GM19463 (cell line): ENCODE measurements around the gene RFC4.

Experiments
- ATAC-seq: cut with Tn5 transposase; IDR thresholded peaks from one replicate; pipeline ENCODE4 v1.9.1; 2021; ENCODE audit warnings: mild to moderate bottlenecking, moderate library complexity; ENCODE audit not compliant: unreplicated experiment

RFC4 gene

DNA sequence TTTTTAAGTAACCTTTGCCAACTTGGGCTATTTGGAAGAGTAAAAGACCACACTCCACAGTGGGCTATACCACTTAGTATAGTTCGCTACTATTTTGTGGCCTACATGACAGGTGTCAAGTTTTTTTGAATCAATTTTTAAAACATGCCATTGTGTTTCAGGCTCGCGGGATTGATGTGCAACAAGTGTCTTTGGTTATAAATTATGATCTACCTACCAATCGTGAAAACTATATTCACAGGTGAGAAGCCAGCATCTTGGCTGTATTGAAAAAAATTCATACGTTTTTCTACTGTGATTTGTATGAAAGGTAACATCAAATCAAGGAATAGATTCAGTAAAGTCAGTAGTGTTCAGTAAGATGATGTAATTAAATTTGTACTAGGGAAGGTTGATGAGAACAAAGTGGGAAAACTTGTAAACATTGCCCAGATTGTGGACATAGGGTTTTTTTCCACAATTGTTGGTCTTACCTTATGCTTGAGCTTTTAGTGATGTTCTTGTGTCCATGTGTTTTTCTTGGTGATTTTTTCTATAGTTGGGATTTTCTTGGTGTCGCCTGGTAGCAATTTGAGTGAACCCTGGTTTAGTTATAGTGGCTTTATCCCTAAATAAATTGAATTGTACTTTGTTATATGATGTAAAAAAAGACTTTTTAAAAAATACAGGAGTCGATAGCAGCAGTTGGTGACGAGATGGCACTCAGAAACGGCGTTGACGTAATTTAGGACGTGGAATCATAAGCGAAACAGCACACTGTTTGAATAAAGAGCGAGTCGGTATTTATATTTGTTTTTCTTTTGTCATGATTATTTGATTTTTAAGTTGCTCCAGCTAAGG, 18.4 kb downstream of the RFC4 start:
- no peak for ATAC-seq

DNA sequence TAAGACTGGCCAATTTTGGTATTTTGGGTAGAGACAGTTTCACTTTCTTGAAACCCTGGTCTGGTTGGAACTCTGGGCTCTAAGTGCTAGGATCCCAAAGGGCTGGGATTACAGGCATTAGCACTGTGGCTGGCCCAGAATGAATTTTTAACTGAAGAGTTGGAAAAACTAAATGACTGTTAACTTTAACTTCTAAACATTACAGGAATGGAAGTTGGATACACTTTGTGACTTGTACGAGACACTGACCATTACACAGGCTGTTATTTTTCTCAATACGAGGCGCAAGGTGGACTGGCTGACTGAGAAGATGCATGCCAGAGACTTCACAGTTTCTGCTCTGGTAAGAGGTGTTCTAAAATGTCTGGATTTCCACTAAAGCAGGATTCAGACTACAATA, 19.4 kb downstream of the RFC4 start:
- no peak for ATAC-seq

DNA sequence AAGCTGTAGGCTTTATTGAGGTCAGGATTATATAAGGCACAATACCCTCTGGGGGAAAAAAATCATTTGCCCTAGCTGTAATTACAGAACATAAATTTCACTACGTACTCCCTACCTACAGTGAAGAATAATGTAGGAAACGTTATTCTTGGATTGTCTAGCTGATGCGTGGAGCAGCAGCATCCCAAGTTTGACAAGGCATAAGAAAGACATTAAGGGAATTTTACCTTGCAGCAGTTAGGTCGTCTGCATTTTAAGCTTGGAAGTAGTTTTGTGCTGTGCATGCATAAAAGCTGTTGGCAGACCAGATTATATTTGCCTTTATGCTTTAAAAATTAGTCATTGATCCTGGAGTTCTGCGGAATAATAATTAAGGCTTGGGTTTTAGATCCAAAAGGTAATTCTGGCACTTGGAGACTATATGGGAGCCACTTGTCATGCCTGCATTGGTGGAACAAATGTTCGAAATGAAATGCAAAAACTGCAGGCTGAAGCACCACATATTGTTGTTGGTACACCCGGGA, 20.7 kb downstream of the RFC4 start:
- no peak for ATAC-seq

DNA sequence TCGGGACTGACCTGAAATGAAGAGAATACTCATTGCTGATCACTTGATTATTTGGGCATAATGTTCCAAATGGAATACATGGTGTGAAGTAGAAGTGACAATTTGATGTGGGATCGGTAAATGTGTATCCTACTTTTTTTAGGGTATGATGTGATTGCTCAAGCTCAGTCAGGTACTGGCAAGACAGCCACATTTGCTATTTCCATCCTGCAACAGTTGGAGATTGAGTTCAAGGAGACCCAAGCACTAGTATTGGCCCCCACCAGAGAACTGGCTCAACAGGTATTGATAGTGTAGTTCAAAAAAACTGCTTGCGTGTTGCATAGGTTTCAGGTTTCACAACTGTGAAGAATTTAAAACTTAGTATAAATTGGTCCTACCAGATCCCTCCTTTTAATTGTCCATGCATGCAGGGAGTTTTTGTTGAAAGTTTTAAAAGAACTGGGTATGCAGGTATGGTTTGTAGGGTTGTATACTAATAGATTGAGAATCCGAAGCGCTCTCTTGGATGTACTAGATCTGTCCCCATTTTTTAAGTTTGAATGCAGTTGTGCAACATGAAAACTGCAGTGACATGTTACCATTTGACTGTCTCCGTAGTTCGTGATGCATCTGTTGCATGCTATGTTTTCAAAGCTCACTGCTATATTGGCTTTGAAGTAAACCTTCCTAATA, 21.3 kb downstream of the RFC4 start:
- ATAC-seq: no peak

DNA sequence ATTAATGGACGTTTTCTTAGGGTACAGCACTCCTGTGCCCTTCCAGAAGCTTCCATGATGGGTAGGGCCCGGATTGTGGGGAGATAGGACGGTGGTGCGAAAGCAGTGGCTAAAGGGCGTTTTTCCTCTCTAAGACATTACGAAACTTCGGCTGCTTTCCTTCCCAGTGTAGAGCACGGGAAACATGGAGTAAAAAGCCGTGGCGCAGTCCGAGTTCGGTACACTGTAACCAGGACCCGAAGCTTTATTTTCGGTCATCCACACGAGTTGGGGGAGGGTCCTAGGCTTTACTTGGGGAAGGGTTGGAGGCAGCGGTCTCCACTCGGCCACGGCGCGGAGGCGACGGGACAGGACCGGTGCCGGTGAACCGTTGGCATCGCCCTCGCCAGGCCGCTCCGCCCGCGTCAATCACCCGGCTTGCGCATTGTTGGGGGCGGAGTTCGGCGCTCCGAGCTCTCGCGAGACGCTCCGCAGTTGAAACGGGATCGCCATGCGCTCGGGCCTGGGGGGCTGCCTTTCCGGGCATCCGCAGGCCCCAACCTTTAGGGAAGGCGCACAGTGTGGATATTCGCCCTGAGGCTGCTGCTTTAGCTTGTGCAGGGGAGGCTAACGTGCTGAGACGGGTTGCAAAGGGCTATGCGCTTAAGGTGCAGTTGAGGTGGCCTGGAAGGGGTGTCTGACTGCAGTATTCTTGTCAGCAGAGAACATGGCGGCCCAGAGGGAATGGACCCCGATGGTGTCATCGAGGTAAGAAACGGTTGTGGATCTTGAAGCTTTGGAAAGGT, 22.4 kb downstream of the RFC4 start:
- peak; percentile 74 for ATAC-seq

DNA sequence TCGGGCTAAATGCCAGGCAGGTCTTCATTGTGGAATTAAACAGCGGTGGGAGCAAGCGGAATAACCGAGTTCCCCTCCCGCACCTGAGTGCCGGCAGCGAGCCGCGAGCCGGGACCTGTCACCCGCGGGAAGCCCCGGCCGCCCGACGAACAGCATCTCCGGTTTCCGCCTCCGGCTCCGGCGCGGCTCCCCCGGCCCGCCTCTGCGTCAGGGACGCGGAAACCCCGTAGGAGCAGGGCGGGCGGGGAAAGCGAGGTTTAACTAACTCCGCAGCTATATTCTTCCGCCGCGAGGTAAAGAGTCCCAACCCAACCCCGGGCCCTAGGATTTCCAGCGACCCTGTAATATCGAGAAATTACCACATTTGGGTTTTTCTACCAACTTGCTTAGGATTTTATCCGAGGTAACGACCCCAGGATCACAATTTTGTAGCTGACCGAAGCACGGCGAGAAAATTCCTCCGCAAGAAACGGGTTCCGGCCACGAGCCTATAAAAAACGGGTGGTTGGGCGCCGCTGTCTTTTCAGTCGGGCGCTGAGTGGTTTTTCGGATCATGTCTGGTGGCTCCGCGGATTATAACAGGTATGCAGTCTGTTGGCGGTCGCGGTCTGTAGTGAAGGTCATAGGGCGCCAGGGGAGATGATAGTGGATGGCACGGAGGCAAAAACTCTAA, 23.1 kb downstream of the RFC4 start, which contains the start of gene EIF4A2:
Gene EIF4A2, plus strand, starts transcription at position 520 of the 673 bp plus-strand sequence. Its CDS starts 34 bp downstream, at position 554.
- ATAC-seq: peak; percentile 63

DNA sequence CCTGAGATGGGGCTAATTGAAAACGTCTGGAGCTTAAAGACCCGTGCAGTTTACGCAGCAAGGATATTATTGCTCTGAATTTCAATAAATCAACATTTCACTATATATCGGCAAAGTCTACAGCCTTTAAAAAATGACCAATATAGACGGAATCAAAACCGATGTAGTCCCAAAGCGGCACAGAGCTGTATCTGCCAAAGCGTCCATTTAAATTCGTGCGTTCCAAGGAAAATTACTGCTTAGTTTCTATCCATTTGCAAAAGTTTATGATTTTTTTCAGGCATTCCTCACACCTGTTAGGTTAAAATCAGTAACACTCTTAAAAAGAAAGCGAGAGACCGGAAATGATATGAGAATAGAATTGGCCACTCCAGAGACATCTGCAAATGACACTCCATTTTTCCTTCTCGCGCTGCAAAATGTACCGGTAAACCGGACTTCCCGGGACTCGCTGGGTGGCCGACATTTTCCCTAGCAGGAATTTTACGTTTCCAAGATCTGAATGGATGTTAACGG, 23.7 kb downstream of the RFC4 start:
- peak; percentile 5 for ATAC-seq

DNA sequence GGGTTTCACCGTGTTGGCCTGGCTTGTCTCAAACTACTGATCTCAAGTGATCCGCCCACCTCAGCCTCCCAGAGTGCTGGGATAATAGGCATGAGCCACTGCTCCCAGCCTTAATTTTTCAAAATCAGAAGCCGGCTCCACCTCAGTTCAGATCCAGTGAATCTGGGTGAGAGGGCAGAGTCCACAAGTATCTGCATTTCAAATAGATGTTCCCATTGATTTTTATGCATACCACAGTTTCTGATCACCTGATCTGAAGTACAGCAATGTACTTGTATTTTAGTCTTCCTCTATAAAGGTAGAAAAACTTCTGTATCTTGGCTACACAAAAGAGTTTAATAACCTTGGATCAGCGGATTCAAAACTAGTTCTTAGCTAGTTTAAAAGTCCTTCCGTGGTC, 27.1 kb downstream of the RFC4 start:
- no peak for ATAC-seq

DNA sequence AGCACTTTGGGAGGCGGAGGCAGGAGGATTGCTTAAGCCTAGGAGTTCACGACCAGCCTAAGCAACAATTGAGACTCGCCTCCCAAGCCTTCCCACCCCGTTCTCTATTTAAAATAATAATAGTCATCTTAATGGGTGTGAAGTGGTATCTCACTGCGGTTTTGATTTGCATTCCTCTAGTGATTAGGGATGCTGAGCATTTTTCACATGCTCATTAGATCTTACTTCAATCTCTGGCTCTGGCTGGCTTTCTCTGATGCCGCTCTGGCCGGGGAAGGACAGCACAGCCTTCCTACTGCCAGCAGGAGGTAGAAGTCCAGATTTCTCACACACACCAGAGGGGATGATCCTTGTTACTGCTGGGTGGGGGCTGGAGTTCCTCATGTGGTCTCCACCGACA, 30.3 kb downstream of the RFC4 start:
- ATAC-seq: no peak

DNA sequence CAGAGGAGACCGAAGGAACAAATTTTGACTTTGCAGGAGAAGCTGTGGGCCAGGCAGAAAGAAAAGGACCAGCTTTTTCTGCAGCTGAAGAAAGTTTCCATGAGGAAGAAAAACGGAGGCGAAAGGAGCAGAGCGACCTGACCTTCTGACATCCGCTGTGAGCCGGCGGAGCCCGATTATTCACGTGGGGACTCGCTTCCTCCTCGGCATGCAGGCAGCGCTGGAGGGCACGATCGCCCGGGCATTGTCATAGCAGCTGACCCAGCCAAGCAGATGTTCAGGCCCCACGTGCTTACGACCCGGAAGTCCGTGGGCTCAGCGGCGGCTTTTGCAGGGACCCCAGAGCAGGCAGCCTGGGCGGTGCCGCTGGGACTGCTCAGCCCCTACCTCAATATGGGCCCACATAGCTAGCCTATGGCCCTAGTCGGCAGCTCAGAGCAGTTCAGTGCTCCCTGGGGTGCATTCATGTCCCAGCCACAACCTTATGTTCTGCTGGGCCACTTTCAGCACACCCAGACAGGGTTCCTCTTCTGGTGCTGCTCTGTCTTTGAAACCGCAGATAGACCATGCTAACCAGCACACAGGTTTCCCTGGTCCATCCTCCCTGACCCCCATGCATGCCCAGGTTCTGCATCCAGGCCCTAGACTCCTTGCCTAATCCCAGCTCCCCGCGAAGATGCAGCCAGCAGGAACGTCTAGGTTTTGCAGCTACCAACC, 33.4 kb downstream of the RFC4 start:
- peak; percentile 93 for ATAC-seq

DNA sequence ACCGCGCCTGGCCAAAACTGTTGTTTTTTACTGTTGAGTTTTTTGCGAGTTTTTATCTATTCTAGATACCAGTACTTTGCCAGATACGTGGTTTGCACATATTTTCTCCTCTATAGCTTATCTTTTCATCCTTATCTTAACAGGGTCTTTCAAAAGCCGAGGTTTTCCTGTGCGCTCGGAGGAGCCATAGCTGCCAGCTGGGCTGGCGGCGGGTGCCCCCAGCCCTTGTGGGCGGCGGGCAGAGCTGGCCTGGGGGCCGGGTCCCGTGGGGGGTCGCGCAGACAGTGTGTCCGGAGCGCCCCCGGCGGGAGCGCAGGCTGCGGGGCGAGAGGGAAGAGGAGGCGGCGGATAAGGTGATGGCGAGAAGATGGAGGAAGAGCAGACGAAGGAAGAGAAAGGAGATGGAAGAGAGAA, 34.0 kb downstream of the RFC4 start:
- ATAC-seq: peak; percentile 22

DNA sequence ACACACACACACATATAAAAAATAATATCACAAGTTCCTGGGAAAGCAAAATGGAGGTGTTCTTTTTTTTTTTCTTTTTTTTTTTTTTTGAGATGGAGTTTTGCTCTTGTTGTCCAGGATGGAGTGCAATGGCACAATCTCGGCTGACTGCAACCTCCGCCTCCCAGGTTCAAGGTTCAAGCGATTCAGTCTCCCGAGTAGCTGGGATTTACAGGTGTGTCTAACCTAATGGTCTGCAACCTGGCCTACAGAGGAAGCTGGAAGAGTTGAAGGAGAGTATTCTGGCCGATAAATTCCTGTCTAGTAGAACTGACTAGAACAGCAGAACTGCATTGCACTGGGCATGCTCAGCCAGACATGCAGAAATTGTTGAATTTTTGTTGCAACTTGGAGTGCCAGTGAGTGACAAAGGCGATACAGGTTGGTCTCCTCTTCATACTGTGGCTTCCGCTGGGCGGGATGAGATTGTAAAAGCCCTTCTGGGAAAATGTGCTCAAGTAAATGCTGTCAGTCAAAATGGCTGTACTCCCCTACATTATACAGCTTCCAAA, 45.3 kb downstream of the RFC4 start:
- ATAC-seq: no peak

DNA sequence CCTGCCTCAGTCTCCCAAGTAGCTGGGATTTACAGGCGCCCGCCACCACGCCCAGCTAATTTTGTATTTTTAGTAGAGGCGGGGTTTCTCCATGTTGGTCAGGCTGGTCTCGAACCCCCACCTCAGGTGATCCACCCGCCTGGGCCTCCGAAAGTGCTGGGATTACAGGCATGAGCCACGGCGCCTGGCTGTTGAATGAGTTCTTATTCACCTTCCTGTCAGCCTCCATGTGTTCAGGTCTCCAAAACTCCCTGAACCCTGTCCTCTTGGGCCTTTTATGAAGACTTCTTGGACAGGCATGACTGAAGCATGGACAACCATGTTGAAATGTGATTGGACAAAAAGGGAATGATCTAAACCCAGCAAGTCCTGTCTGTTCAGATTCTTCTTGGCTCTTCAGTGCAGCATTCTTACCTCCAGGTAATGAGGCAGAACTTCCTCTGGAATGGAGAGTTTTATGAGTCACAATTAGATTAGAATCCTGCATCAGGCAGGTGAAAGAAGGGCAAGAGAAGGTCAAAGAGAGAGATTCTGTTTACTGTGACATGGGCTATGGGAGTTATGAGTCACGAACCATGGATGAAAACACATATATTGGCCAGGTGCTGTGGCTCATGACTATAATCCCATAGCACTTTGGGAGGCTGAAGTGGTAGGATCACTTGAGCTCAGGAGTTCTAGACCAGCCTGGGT, 46.0 kb downstream of the RFC4 start:
- ATAC-seq: no peak

DNA sequence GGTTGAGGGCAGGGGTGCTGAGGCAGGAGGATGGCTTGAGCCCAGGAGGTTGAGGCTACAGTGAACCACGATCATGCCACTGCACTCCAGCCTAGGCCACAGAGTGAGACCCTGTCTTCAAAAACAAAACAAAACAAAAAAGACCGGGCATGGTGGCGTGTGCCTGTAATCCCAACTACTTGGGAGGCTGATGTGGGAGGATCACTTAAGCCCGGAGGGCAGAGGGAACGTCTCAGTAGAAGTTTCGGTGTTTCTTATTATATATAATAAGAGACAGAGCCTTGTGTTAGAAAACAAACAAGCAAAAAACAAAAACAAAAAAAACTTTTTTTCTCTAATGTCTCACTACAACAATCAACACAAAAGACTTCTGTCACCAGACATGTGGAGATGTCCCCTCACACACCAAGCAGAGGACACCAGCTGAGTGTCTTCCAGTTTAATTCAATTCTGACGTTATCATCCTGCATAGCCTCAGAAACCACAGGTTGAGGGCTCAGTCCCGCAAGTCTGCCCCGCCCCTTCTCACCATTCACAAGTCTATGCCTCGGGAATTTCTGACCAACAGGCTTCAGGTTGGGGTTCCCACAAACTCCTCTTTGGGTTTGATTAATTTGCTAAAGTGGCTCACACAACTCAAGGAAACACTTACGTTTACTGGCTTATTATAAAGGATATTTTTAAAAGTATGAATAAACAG, 46.9 kb downstream of the RFC4 start:
- no peak for ATAC-seq

DNA sequence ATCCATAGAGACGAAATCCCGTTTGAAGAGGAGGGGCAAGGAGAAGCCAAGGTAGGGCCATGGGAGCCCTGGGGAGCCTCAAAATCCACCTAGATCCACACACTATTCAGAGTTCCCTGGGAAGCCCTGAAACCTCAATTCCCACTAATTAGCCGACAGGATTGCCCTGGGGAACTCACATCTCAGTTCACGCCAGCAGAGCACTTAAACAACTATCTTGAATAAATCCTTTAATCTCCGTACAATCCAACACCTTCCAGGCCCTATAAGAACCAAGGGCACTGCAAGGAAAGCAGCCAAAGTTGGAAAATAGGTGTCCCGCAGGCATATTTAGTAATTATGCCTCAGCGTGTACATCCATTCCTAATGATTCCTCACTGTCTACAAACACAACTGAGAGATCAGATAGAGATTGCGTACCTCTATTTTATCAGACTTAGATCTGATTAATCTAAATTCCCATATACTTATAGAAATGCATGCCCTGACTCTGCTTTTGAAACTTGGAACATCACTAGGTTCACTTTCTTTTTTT, 48.5 kb downstream of the RFC4 start:
- no peak for ATAC-seq

DNA sequence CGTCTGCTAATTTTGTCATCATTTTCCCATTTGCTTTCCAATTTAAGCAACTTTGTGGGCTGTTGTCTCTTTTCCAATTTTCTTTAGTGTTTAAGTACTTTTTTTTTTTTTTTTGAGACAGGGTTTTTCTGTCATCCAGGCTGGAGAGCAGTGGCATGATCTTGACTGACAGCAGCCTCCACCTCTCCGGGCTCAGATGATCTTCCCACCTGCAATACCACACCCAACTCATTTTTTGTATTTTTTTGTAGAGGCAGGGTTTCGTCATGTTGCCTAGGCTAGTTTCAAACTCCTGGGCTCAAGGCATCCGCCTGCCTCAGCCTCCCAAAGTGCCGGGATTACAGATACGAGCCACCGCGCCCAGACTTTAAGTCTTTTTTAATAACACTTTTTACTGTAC, 49.1 kb downstream of the RFC4 start:
- no peak for ATAC-seq

DNA sequence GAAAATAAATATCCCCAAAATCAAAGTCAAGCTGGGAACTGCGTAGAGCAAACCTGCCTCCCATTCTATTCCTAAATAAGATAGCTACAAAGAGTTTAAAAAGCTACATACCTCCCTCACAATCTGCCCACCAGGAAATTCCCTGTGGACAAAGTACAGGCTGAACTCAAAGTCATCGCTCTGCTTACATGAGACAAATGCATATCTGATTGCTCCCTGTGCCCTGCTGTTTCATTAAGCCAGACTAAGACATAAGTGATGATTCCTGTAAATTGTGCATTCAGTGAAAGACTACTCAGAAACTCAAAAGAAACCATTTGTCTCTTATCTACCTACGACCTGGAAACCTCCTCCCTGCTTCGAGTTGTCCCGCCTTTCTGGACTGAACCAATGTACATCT, 51.4 kb downstream of the RFC4 start:
- ATAC-seq: no peak

DNA sequence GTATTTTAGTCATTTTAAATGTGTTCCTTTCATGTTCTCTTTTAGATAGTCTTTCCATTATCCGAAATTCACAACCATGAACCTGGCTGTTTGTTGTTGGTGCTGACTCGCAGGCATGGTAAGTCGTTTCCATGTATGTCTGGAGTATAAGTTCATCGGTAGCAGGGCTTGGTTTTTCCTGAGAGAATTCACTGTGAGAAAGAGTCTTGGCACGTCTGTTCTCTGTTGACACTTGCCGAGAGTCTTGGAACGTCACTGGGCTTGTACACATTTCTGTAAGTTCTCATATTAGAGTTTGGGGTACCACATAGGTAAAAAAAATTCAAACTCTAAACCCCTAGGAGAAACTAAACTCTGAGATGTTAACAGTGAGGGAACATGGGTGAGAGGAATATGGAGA, 52.3 kb downstream of the RFC4 start:
- ATAC-seq: no peak
